Measurements from ENCODE around the gene KRTCAP2.
"Not testable (repeated sequence)": the region's sequence is repeated elsewhere in the genome, so short reads cannot be mapped to it uniquely, and the experiment has no call there.

Gene KRTCAP2

GRCh38 chr1:155202198-155202597 lies 29.1 kb upstream of the KRTCAP2 start:
- no peak overlapping the region for H3K4me3 ChIP-seq (ENCODE audit: low read depth, low read length)
- DNase-seq (ENCODE audit: low read depth), result no peak

GRCh38 chr1:155200920-155201319 lies 27.8 kb upstream of the KRTCAP2 start:
- no peak overlapping the region for H3K4me3 ChIP-seq (ENCODE audit: low read depth, low read length)
- no peak for DNase-seq (ENCODE audit: low read depth)

GRCh38 chr1:155199792-155200191 lies 26.7 kb upstream of the KRTCAP2 start:
- DNase-seq (ENCODE audit: low read depth), result no peak

GRCh38 chr1:155198547-155198906 lies 25.4 kb upstream of the KRTCAP2 start:
- no peak for DNase-seq (ENCODE audit: low read depth)
- no peak overlapping the region for H3K4me3 ChIP-seq (ENCODE audit: low read depth, low read length)

More at GRCh38 chr1:155199792-155200191, 26.7 kb upstream of the KRTCAP2 start:
- no peak overlapping the region for H3K4me3 ChIP-seq (ENCODE audit: low read depth, low read length)

- H3K4me3 ChIP-seq (ENCODE audit: low read depth, low read length), result no peak overlapping the region
Observed at GRCh38 chr1:155197901-155198546, 24.9 kb upstream of the KRTCAP2 start.

GRCh38 chr1:155196893-155197638 lies 24.0 kb upstream of the KRTCAP2 start:
- DNase-seq (ENCODE audit: low read depth), result no peak
- H3K4me3 ChIP-seq (ENCODE audit: low read depth, low read length), result no peak overlapping the region

More at GRCh38 chr1:155197901-155198546, 24.9 kb upstream of the KRTCAP2 start:
- DNase-seq (ENCODE audit: low read depth), result no peak

- H3K4me3 ChIP-seq (ENCODE audit: low read depth, low read length), result no peak overlapping the region
- no peak for DNase-seq (ENCODE audit: low read depth)
Observed at GRCh38 chr1:155196103-155196892, 23.2 kb upstream of the KRTCAP2 start.

GRCh38 chr1:155195201-155196102 lies 22.3 kb upstream of the KRTCAP2 start:
- no peak for DNase-seq (ENCODE audit: low read depth)
- H3K4me3 ChIP-seq (ENCODE audit: low read depth, low read length), result peak overlapping the region; percentile 59

- DNase-seq (ENCODE audit: low read depth), result not testable (repeated sequence)
- H3K4me3 ChIP-seq (ENCODE audit: low read depth, low read length), result peak overlapping the region; percentile 59
Observed at GRCh38 chr1:155193991-155194240, 20.8 kb upstream of the KRTCAP2 start.

GRCh38 chr1:155193275-155193990 lies 20.3 kb upstream of the KRTCAP2 start:
- peak; percentile 60 for DNase-seq (ENCODE audit: low read depth)
- H3K4me3 ChIP-seq (ENCODE audit: low read depth, low read length), result peak overlapping the region; percentile 59

- H3K4me3 ChIP-seq (ENCODE audit: low read depth, low read length), result peak overlapping the region; percentile 59
Observed at GRCh38 chr1:155192346-155193274, 19.5 kb upstream of the KRTCAP2 start.

GRCh38 chr1:155191904-155192303 lies 18.8 kb upstream of the KRTCAP2 start:
- DNase-seq (ENCODE audit: low read depth), result no peak
- H3K4me3 ChIP-seq (ENCODE audit: low read depth, low read length), result no peak overlapping the region

More at GRCh38 chr1:155192346-155193274, 19.5 kb upstream of the KRTCAP2 start:
- DNase-seq (ENCODE audit: low read depth), result no peak

- H3K4me3 ChIP-seq (ENCODE audit: low read depth, low read length); DNase-seq (ENCODE audit: low read depth): not testable (repeated sequence)
Observed at GRCh38 chr1:155189926-155190325, 16.8 kb upstream of the KRTCAP2 start.

- no peak for DNase-seq (ENCODE audit: low read depth)
- no peak overlapping the region for H3K4me3 ChIP-seq (ENCODE audit: low read depth, low read length)
Observed at GRCh38 chr1:155188268-155188667, 15.2 kb upstream of the KRTCAP2 start.

GRCh38 chr1:155187456-155187891 lies 14.4 kb upstream of the KRTCAP2 start:
- H3K4me3 ChIP-seq (ENCODE audit: low read depth, low read length), result no peak overlapping the region
- no peak for DNase-seq (ENCODE audit: low read depth)

- no peak for DNase-seq (ENCODE audit: low read depth)
- H3K4me3 ChIP-seq (ENCODE audit: low read depth, low read length), result no peak overlapping the region
Observed at GRCh38 chr1:155186794-155187455, 13.8 kb upstream of the KRTCAP2 start.

GRCh38 chr1:155186067-155186793 lies 13.1 kb upstream of the KRTCAP2 start:
- no peak overlapping the region for H3K4me3 ChIP-seq (ENCODE audit: low read depth, low read length)
- no peak for DNase-seq (ENCODE audit: low read depth)
